Spleen (tissue), 7 donors: Measurements from ENCODE around the gene TBC1D8.

Source experiments
- CTCF ChIP-seq, 11 experiments: fragments of 200-600 bp in 7 of 11; fragments of 450-650 bp in 4 of 11; sonication (generic) in 4 of 11; IDR thresholded peaks in 8 of 11; conservative IDR thresholded peaks in 3 of 11; 1 replicate in 7 of 11; 2 replicates in 4 of 11; pipeline versions ENCODE4 v1.4.0 to v1.8.0; 2016 to 2021; ENCODE audit warnings: antibody characterized with exemption in 11 of 11, inconsistent platforms in 4 of 11, mild to moderate bottlenecking in 1 of 11
- POLR2A ChIP-seq, 3 donors: fragments of 450-650 bp; IDR thresholded peaks; one replicate each; pipeline ENCODE4 v1.5.1; 2017; ENCODE audit warnings: antibody characterized with exemption in 3 of 3, mild to moderate bottlenecking in 1 of 3
- donor health status: DM: no; HTN: no; CAD: no; lungs with moderate emphysema.
- donor health status: DM: no; HTN: no; CAD: no.
- donor health status: DM: no; HTN: no; CAD: no.

GRCh38 chr2:101151146-101151858 is at the start of gene TBC1D8:
- TF ChIP-seq CTCF (IDR thresholded peaks at IDR 0.05 in 8 of 11, conservative IDR thresholded peaks at IDR 0.05 in 3 of 11) (no peak), POLR2A (IDR thresholded peaks at IDR 0.05) (peak in 1 of 3 donors; percentile 34)
